IMR-90 (cell line): ENCODE data around the gene RHAG. TPM values are rescaled to one million over a fixed set of nuclear protein-coding genes. Genes with fewer than 3 reads are reported as not detected.
A peak's percentile ranks its signal among the peaks of the same experiment; 100 is the strongest.

Experiments used
- ATAC-seq: fragments of 200-7000 bp; cut with Tn5 transposase; 2 replicates; pipeline ENCODE4 v1.9.1; 2020; ENCODE audit warnings: low read depth, mild to moderate bottlenecking, moderate library complexity
- BruUV-seq: library from RNA; stranded (reverse); fragments of 400-500 nt; replicated peaks from 2 replicates; lab custom pipeline; 2021; lab: Mats Ljungman, UMichigan
- CTCF ChIA-PET: fragments of 300-600 bp; formaldehyde crosslinking; extraction: SDS; loops from one replicate; lab custom pipeline; 2021; ENCODE audit warnings: antibody characterized with exemption; lab: Yijun Ruan, JAX
- POLR2A ChIA-PET: fragments of 300-600 bp; sonication (Branson Sonifier 250); formaldehyde crosslinking; loops from one replicate; lab custom pipeline; 2022; ENCODE audit warnings: antibody characterized with exemption; ENCODE audit not compliant: unreplicated experiment; lab: Charles Lee
- DNase-seq: peaks from one replicate; pipeline ENCODE4 v3.0.0; 2013
- H2AFZ ChIP-seq: replicated peaks from 2 replicates; pipeline ENCODE3; 2013; ENCODE audit warnings: low read length, mild to moderate bottlenecking; ENCODE audit not compliant: poor library complexity
- H2AK5ac ChIP-seq: 2 replicates; pipeline ENCODE4 v1.6.1; 2013; ENCODE audit warnings: low read depth, low read length, inconsistent platforms
- H2AK9ac ChIP-seq: replicated peaks from 2 replicates; pipeline ENCODE3; 2013; ENCODE audit warnings: mild to moderate bottlenecking, low read depth, low read length, moderate library complexity; ENCODE audit not compliant: poor library complexity
- H2BK120ac ChIP-seq: 2 replicates; pipeline ENCODE4 v1.6.1; 2013; ENCODE audit warnings: low read depth, low read length, inconsistent platforms
- H2BK15ac ChIP-seq: 3 replicates; pipeline ENCODE4 v1.6.1; 2013; ENCODE audit warnings: low read depth, low read length, inconsistent platforms
- H2BK20ac ChIP-seq: 2 replicates; pipeline ENCODE4 v1.6.1; 2013; ENCODE audit warnings: low read depth, mild to moderate bottlenecking, inconsistent platforms, low read length, moderate library complexity
- H2BK5ac ChIP-seq: 2 replicates; pipeline ENCODE4 v1.6.1; 2013; ENCODE audit warnings: mild to moderate bottlenecking, low read depth, low read length, inconsistent platforms; ENCODE audit not compliant: poor library complexity, severe bottlenecking
- H3K14ac ChIP-seq: replicated peaks from 2 replicates; pipeline ENCODE4 v1.6.1; 2013; ENCODE audit warnings: low read depth, low read length, inconsistent platforms
- H3K18ac ChIP-seq: 2 replicates; pipeline ENCODE4 v1.6.1; 2013; ENCODE audit warnings: low read depth, low read length, control low read depth
- H3K23ac ChIP-seq: 2 replicates; pipeline ENCODE4 v1.6.1; 2013; ENCODE audit warnings: low read depth, low read length, inconsistent platforms
- H3K27ac ChIP-seq: 2 replicates; pipeline ENCODE4 v1.5.1; 2013; ENCODE audit warnings: mild to moderate bottlenecking, control low read depth, low read length; ENCODE audit not compliant: insufficient read depth
- H3K27me3 ChIP-seq: 2 replicates; pipeline ENCODE4 v1.6.1; 2013; ENCODE audit warnings: low read length; ENCODE audit not compliant: control insufficient read depth, insufficient read depth
- H3K36me3 ChIP-seq: 2 replicates; pipeline ENCODE4 v1.6.1; 2013; ENCODE audit warnings: low read length, mixed read lengths; ENCODE audit not compliant: control insufficient read depth, insufficient read depth
- H3K4ac ChIP-seq: 2 replicates; pipeline ENCODE4 v1.6.1; 2013; ENCODE audit warnings: low read depth, low read length, inconsistent platforms
- H3K4me1 ChIP-seq: 2 replicates; pipeline ENCODE4 v1.6.1; 2013; ENCODE audit warnings: low read length, mixed read lengths; ENCODE audit not compliant: control insufficient read depth, insufficient read depth
- H3K4me2 ChIP-seq: 2 replicates; pipeline ENCODE4 v1.6.1; 2013; ENCODE audit warnings: low read depth, mild to moderate bottlenecking, control low read depth, low read length, moderate library complexity
- H3K4me3 ChIP-seq: 2 replicates; pipeline ENCODE4 v1.5.1; 2013; ENCODE audit warnings: low read depth, mild to moderate bottlenecking, control low read depth, low read length, moderate library complexity; ENCODE audit not compliant: insufficient read depth
- H3K56ac ChIP-seq: 2 replicates; pipeline ENCODE4 v1.6.1; 2013; ENCODE audit warnings: low read length, inconsistent platforms; ENCODE audit not compliant: insufficient read depth; ENCODE audit errors: extremely low read depth
- H3K79me1 ChIP-seq, 2 experiments: 2 replicates each; pipeline ENCODE4 v1.6.1; 2013; ENCODE audit warnings: low read length in 2 of 2, inconsistent platforms in 1 of 2, low read depth in 1 of 2
- H3K9ac ChIP-seq: 2 replicates; pipeline ENCODE4 v1.6.1; 2013; ENCODE audit warnings: low read depth, low read length, control low read depth
- H3K9me1 ChIP-seq: 2 replicates; pipeline ENCODE4 v1.6.1; 2013; ENCODE audit warnings: low read length, inconsistent platforms; ENCODE audit not compliant: insufficient read depth
- H3K9me3 ChIP-seq: 2 replicates; pipeline ENCODE4 v1.6.1; 2013; ENCODE audit warnings: low read length; ENCODE audit not compliant: control insufficient read depth, insufficient read depth
- H4K20me1 ChIP-seq: 2 replicates; pipeline ENCODE4 v1.6.1; 2013; ENCODE audit warnings: low read length, inconsistent platforms; ENCODE audit not compliant: insufficient read depth
- H4K5ac ChIP-seq: 2 replicates; pipeline ENCODE4 v1.6.1; 2013; ENCODE audit warnings: mild to moderate bottlenecking, low read depth, low read length, control low read depth
- H4K8ac ChIP-seq, 2 experiments: 2 replicates each; pipeline ENCODE4 v1.6.1; 2013; ENCODE audit warnings: low read depth in 2 of 2, low read length in 2 of 2, control low read depth in 1 of 2, inconsistent platforms in 1 of 2
- H4K91ac ChIP-seq: 2 replicates; pipeline ENCODE4 v1.6.1; 2013; ENCODE audit warnings: low read depth, low read length, inconsistent platforms; ENCODE audit not compliant: insufficient read depth
- BHLHE40 ChIP-seq: fragments of 150-350 bp; IDR thresholded peaks from 2 replicates; pipeline ENCODE4 v1.6.1; 2016; ENCODE audit warnings: mild to moderate bottlenecking, low read depth, low read length
- CEBPB ChIP-seq: IDR thresholded peaks from 2 replicates; pipeline ENCODE4 v1.6.1; 2012; ENCODE audit warnings: low read depth, low read length, improper control_type of control experiment
- CHD1 ChIP-seq: IDR thresholded peaks from 2 replicates; pipeline ENCODE4 v1.6.1; 2012; ENCODE audit warnings: low read depth, low read length, improper control_type of control experiment
- CTCF ChIP-seq: conservative IDR thresholded peaks from 2 replicates; pipeline ENCODE4 v1.5.1; 2012; ENCODE audit warnings: mild to moderate bottlenecking, low read depth, low read length, improper control_type of control experiment
- ELK1 ChIP-seq: fragments of 150-350 bp; IDR thresholded peaks from 2 replicates; pipeline ENCODE4 v1.6.1; 2016; ENCODE audit warnings: low read depth, mild to moderate bottlenecking, low read length, moderate library complexity, borderline replicate concordance
- MAZ ChIP-seq: IDR thresholded peaks from 2 replicates; pipeline ENCODE4 v1.6.1; 2012; ENCODE audit warnings: low read depth, mild to moderate bottlenecking, low read length, improper control_type of control experiment, moderate library complexity, borderline replicate concordance
- RCOR1 ChIP-seq: IDR thresholded peaks from 2 replicates; pipeline ENCODE4 v1.6.1; 2012; ENCODE audit warnings: mild to moderate bottlenecking, low read length, improper control_type of control experiment; ENCODE audit not compliant: insufficient replicate concordance
- WGBS, 2 experiments: methylation state at CpG; one replicate each; pipeline versions ENCODE4 v1.1.5 to v1.1.7; 2013; ENCODE audit warnings: missing lambda C conversion rate in 2 of 2; ENCODE audit not compliant: insufficient read length in 1 of 2; ENCODE audit errors: extremely low coverage in 2 of 2; 5-methylcytosine and 5-hydroxymethylcytosine counted together
- dilution Hi-C: fragments of 300-500 bp; cut with HindIII; formaldehyde crosslinking; loops from one replicate; pipeline ENCODE4 v1.14.3; 2018; ENCODE audit warnings: low sequenced_read_pairs; ENCODE audit not compliant: unreplicated experiment
- in situ Hi-C: fragments of 300-500 bp; cut with MboI; formaldehyde crosslinking; loops from 3 replicates; pipeline ENCODE4 v1.14.3; 2019; ENCODE audit warnings: low sequenced_read_pairs, inconsistent platforms, mixed read lengths
- intact Hi-C: fragments of 100-400 bp; cut with micrococcal nuclease; formaldehyde crosslinking; loops from 2 replicates; pipeline ENCODE4 v1.10.0; 2022
- polyA plus RNA-seq, 3 experiments: library from polyadenylated mRNA; depleted of rRNA; stranded (reverse); fragments of >200 nt; gene quantifications; 2 replicates each; pipeline ENCODE4 v1.2.3, GENCODE V29; 2012; ENCODE audit warnings: low replicate concordance in 1 of 3
- total RNA-seq: library from RNA; depleted of rRNA; stranded (reverse); fragments of >200 nt; gene quantifications from 2 replicates; pipeline ENCODE4 v1.2.3, GENCODE V29; 2012

The RHAG gene
- total and polyA plus RNA-seq, 2 of the 4 experiments (the other 2 are of a cell fraction), result not detected

- H3K36me3 ChIP-seq, result no peaks in the 10 kb centered on the region
- H2AFZ ChIP-seq, result no peak overlapping the region
- no peaks in the 10 kb centered on the region for H3K79me1 ChIP-seq
- H3K4me2 ChIP-seq, result no peak overlapping the region
- TF ChIP-seq CEBPB, result peak; percentile 42; the same call in 1 of the 2 replicates
- TF ChIP-seq CTCF, result no peak
- no peak for TF ChIP-seq CHD1
- no peak for TF ChIP-seq BHLHE40
- TF ChIP-seq ELK1, result no peak
- no peak for TF ChIP-seq RCOR1
- TF ChIP-seq MAZ, result no peak
- H3K27ac ChIP-seq, result no peak overlapping the region
- no peak overlapping the region for H4K91ac ChIP-seq
- H3K14ac ChIP-seq, result no peak overlapping the region
- no TSS peak for BruUV-seq
- H2BK20ac ChIP-seq, result no peak overlapping the region
- no peak overlapping the region for H4K5ac ChIP-seq
- in situ Hi-C loops (no loop called here), intact Hi-C loops (no loop called here), dilution Hi-C loops (no loop called here)
- no peaks in the 10 kb centered on the region for H3K27me3 ChIP-seq
- H2BK120ac ChIP-seq, result no peak overlapping the region
- H2AK9ac ChIP-seq, result no peak overlapping the region
- POLR2A ChIA-PET, result no interaction called here
- H3K4ac ChIP-seq, result no peak overlapping the region
- H2BK5ac ChIP-seq, result no peak overlapping the region
- no CpG with 5 or more reads among the region's 4 CpGs for WGBS, 2 experiments
- H3K4me1 ChIP-seq, result no peaks in the 10 kb centered on the region
- H3K9me3 ChIP-seq, result no peaks in the 10 kb centered on the region
- no peak overlapping the region for H2AK5ac ChIP-seq
- H3K4me3 ChIP-seq, result no peak overlapping the region
- H4K20me1 ChIP-seq, result no peaks in the 10 kb centered on the region
- no peak overlapping the region for H2BK15ac ChIP-seq
- no peak overlapping the region for H4K8ac ChIP-seq
- no peak overlapping the region for H3K18ac ChIP-seq
- DNase-seq, result peak; percentile 51
- no peaks in the 10 kb centered on the region for H3K9me1 ChIP-seq
- H3K56ac ChIP-seq, result no peak overlapping the region
- no peak overlapping the region for H3K23ac ChIP-seq
- no peak overlapping the region for H3K9ac ChIP-seq
- CTCF ChIA-PET, result no interaction called here
- ATAC-seq, result no peak; the same call in 1 of the 2 replicates
Observed at GRCh38 chr6:49676671-49677281, 40.1 kb upstream of the RHAG start.
